HepG2 (cell line): ENCODE measurements around the gene PHF5A. TPM values are rescaled to one million over a fixed set of nuclear protein-coding genes. Genes with fewer than 3 reads are reported as not detected.

Experiments
- ATAC-seq: fragments of 200-7000 bp; cut with Tn5 transposase; 3 replicates; pipeline ENCODE4 v1.9.1; 2020; ENCODE audit warnings: mild to moderate bottlenecking, moderate library complexity
- BruUV-seq: library from RNA; stranded (reverse); fragments of 400-500 nt; replicated peaks from 2 replicates; lab custom pipeline; 2021; lab: Mats Ljungman, UMichigan
- CTCF ChIA-PET: fragments of 300-600 bp; formaldehyde crosslinking; extraction: SDS; loops from one replicate; lab custom pipeline; 2021; ENCODE audit warnings: low total read pairs, inconsistent platforms, low intra/inter-chr PET ratio; lab: Yijun Ruan, JAX
- POLR2A ChIA-PET: fragments of 350-600 bp; sonication (Branson Sonifier 250); formaldehyde crosslinking; loops from one replicate; lab custom pipeline; 2020; ENCODE audit warnings: antibody characterized with exemption, inconsistent platforms; lab: Yijun Ruan, JAX
- DNase-seq: peaks from one replicate; pipeline ENCODE4 v3.0.0-alpha.2; 2015; ENCODE audit warnings: low spot score
- FAIRE-seq: peaks from 3 replicates; lab custom pipeline; 2011; peaks lifted over from hg19 to GRCh38; lab: Jason Lieb, UNC
- H2AFZ ChIP-seq: one replicate; pipeline ENCODE4 v1.6.1; 2011; ENCODE audit warnings: low read length, inconsistent platforms
- H3K27ac ChIP-seq: fragments of 300-600 bp; 3 replicates; pipeline ENCODE4 v1.8.0; 2011; ENCODE audit warnings: mixed run types, mild to moderate bottlenecking, mixed read lengths, low read length, inconsistent platforms; ENCODE audit not compliant: insufficient read depth; ENCODE audit errors: extremely low read length
- H3K27me3 ChIP-seq, 2 experiments: fragments of 200-600 bp in 1 of 2; 2 replicates in 1 of 2; 3 replicates in 1 of 2; pipeline versions ENCODE4 v1.6.0 to v1.8.0; 2011; ENCODE audit warnings: low read length in 2 of 2, mild to moderate bottlenecking in 2 of 2, moderate library complexity in 2 of 2, inconsistent platforms in 1 of 2; ENCODE audit not compliant: insufficient read depth in 2 of 2, control insufficient read depth in 1 of 2
- H3K36me3 ChIP-seq, 2 experiments: fragments of 200-600 bp in 1 of 2; replicated peaks in 1 of 2; 2 replicates in 1 of 2; 3 replicates in 1 of 2; pipeline versions ENCODE4 v1.5.1 to v1.8.0; 2011; ENCODE audit warnings: low read length in 2 of 2, inconsistent platforms in 1 of 2; ENCODE audit not compliant: insufficient read depth in 2 of 2, control insufficient read depth in 1 of 2
- H3K4me1 ChIP-seq: 2 replicates; pipeline ENCODE4 v1.5.1; 2012; ENCODE audit warnings: low read length, inconsistent platforms; ENCODE audit not compliant: insufficient read depth
- H3K4me2 ChIP-seq: 2 replicates; pipeline ENCODE4 v1.6.0; 2011; ENCODE audit warnings: low read depth, low read length, inconsistent platforms
- H3K4me3 ChIP-seq, 3 experiments: fragments of 200-600 bp in 1 of 3; sonication (generic), shearing (Covaris generic) in 1 of 3; replicated peaks in 1 of 3; 2 replicates each; pipeline ENCODE4 v1.5.1; 2011 to 2016; ENCODE audit warnings: low read length in 3 of 3, inconsistent platforms in 2 of 3, low read depth in 2 of 3, mild to moderate bottlenecking in 2 of 3, control low read depth in 1 of 3, mixed read lengths in 1 of 3; ENCODE audit not compliant: insufficient read depth in 1 of 3
- H3K79me2 ChIP-seq: one replicate; pipeline ENCODE4 v1.6.1; 2011; ENCODE audit warnings: low read length, inconsistent platforms; ENCODE audit not compliant: insufficient read depth
- H3K9ac ChIP-seq: 2 replicates; pipeline ENCODE4 v1.6.0; 2011; ENCODE audit warnings: mild to moderate bottlenecking, low read depth, low read length, inconsistent platforms; ENCODE audit not compliant: insufficient read depth
- H3K9me3 ChIP-seq: 2 replicates; pipeline ENCODE4 v1.5.1; 2012; ENCODE audit warnings: mild to moderate bottlenecking, low read length
- H4K20me1 ChIP-seq: 2 replicates; pipeline ENCODE4 v1.6.0; 2011; ENCODE audit warnings: inconsistent platforms, mild to moderate bottlenecking, low read length, moderate library complexity; ENCODE audit not compliant: insufficient read depth
- BRCA1 ChIP-seq: sonication (generic); formaldehyde crosslinking; IDR thresholded peaks from 2 replicates; pipeline ENCODE4 v1.4.0; 2020; ENCODE audit warnings: missing genetic modification reagents
- CEBPG ChIP-seq: IDR thresholded peaks from 2 replicates; pipeline ENCODE4 v1.6.1; 2016
- HCFC1 ChIP-seq: fragments of 150-350 bp; IDR thresholded peaks from 2 replicates; pipeline ENCODE4 v1.6.1; 2014; ENCODE audit warnings: low read depth, low read length
- KLF16 ChIP-seq, 2 experiments: sonication (generic) in 1 of 2; formaldehyde crosslinking in 1 of 2; IDR thresholded peaks; 2 replicates each; pipeline versions ENCODE4 v1.6.1 to v1.8.0; 2016 to 2023; ENCODE audit warnings: missing genetic modification reagents in 2 of 2, missing compliant biosample characterization in 1 of 2
- MED13 ChIP-seq: sonication (generic); formaldehyde crosslinking; IDR thresholded peaks from 2 replicates; pipeline ENCODE4 v1.5.0; 2020; ENCODE audit warnings: missing genetic modification reagents
- MTF1 ChIP-seq: sonication (generic); formaldehyde crosslinking; IDR thresholded peaks from 2 replicates; pipeline ENCODE4 v1.5.0; 2020; ENCODE audit warnings: missing genetic modification reagents
- TEAD2 ChIP-seq: sonication (generic); formaldehyde crosslinking; IDR thresholded peaks from 2 replicates; pipeline ENCODE4 v1.9.0; 2021; ENCODE audit warnings: missing genetic modification reagents
- ZSCAN12 ChIP-seq: sonication (generic); formaldehyde crosslinking; IDR thresholded peaks from 2 replicates; pipeline ENCODE4 v1.9.0; 2021; ENCODE audit warnings: mild to moderate bottlenecking, missing genetic modification reagents
- WGBS: methylation state at CpG from one replicate; pipeline ENCODE4 v1.1.6; 2017; ENCODE audit warnings: low lambda C conversion rate; 5-methylcytosine and 5-hydroxymethylcytosine counted together
- in situ Hi-C: cut with HindIII; loops from 2 replicates; pipeline ENCODE4 v1.10.0; 2017; ENCODE audit warnings: low pct_unique_long_range_greater_than_20kb; ENCODE audit not compliant: extremely low pct_ligation_motif_present
- intact Hi-C: fragments of 100-400 bp; cut with micrococcal nuclease; formaldehyde crosslinking; loops from one replicate; pipeline ENCODE4 v1.10.0; 2022; ENCODE audit not compliant: unreplicated experiment
- polyA plus RNA-seq, 8 experiments: library from polyadenylated mRNA; depleted of rRNA in 3 of 8; stranded (reverse) in 7 of 8; unstranded in 1 of 8; fragments of >200 nt; fragmentation: Illumina TruSeq in 4 of 8; extraction: Trizol in 4 of 8; gene quantifications; 2 replicates each; pipeline versions ENCODE4 v1.2.1 to v1.2.3, GENCODE V29; 2011 to 2016; ENCODE audit warnings: low read depth in 4 of 8, missing spikeins in 1 of 8, mixed read lengths in 1 of 8; ENCODE audit not compliant: insufficient read depth in 1 of 8
- total RNA-seq, 5 experiments: library from RNA; depleted of rRNA; stranded (reverse); fragments of >200 nt; fragmentation: Illumina TruSeq; extraction: Trizol; gene quantifications; 2 replicates each; pipeline ENCODE4 v1.2.3, GENCODE V29; 2016; ENCODE audit warnings: low read depth in 1 of 5
- TF ChIP-seq, protein P1 (sequence below): sonication (generic); formaldehyde crosslinking; IDR thresholded peaks from 2 replicates; pipeline ENCODE4 v1.4.0; 2020; ENCODE audit warnings: missing genetic modification reagents
- TF ChIP-seq, protein P2 (sequence below): sonication (generic); formaldehyde crosslinking; IDR thresholded peaks from 2 replicates; pipeline ENCODE4 v1.4.0; 2020; ENCODE audit warnings: missing genetic modification reagents
- TF ChIP-seq, protein P3 (sequence below), 2 experiments: sonication (generic) in 1 of 2; formaldehyde crosslinking in 1 of 2; IDR thresholded peaks; 2 replicates each; pipeline versions ENCODE4 v1.5.1 to v1.6.1; 2011 to 2020; ENCODE audit warnings: borderline replicate concordance in 1 of 2, low read depth in 1 of 2, low read length in 1 of 2, mild to moderate bottlenecking in 1 of 2, missing genetic modification reagents in 1 of 2, moderate library complexity in 1 of 2
- TF ChIP-seq, protein P4 (sequence below): sonication (generic); formaldehyde crosslinking; IDR thresholded peaks from 2 replicates; pipeline ENCODE4 v1.4.0; 2020; ENCODE audit warnings: missing genetic modification reagents

Gene PHF5A
- total and polyA plus RNA-seq, 2 of the 13 experiments (the other 11 are each of a cell fraction or from before 2014, with no cell fraction given) = 56.6 to 105 TPM

- peak within 1 kb of the TSS; percentile 89 to 97 (median 90) for H3K4me3 ChIP-seq
- ChIA-PET POLR2A (interaction anchor here (0.6 to 5.2 kb wide), 31 partner anchors 11 to 174 kb away, joined by 3 to 122 read pairs (median 5); partner anchors contain the start of genes ACO2, PHF5A, PMM1 and RANGAP1), CTCF (no interaction called here)
- H3K27ac ChIP-seq = peak within 1 kb of the TSS; percentile 100
- no peaks in the 10 kb centered on the region for H3K9me3 ChIP-seq
- under 1% methylated on average over 41 of the region's 85 CpGs for WGBS
- H3K27me3 ChIP-seq = no peaks in the 10 kb centered on the region; a peak in 1 of 5 replicates
- H3K36me3 ChIP-seq = peaks cover 4 to 9% of the 10 kb centered on the region in 2 experiments; a peak in 3 of 5 replicates
- BruUV-seq = TSS peak; percentile 60
- peaks cover 51% of the 10 kb centered on the region for H3K79me2 ChIP-seq
- H3K4me1 ChIP-seq = peaks cover 27% of the 10 kb centered on the region
- ATAC-seq (peak; percentile 47), DNase-seq (peak; percentile 86), FAIRE-seq (no peak)
- H2AFZ ChIP-seq = no peak within 1 kb of the TSS
- peak within 1 kb of the TSS; percentile 99 for H3K9ac ChIP-seq
- peak within 1 kb of the TSS; percentile 93 for H3K4me2 ChIP-seq
- H4K20me1 ChIP-seq = peaks cover 9% of the 10 kb centered on the region
- in situ Hi-C loops = no loop called here
- intact Hi-C loops = loop anchor here (10.0 kb wide), 1 partner anchor 162 kb away; the partner anchor contains the start of gene RANGAP1
- TF ChIP-seq, protein P1, sequence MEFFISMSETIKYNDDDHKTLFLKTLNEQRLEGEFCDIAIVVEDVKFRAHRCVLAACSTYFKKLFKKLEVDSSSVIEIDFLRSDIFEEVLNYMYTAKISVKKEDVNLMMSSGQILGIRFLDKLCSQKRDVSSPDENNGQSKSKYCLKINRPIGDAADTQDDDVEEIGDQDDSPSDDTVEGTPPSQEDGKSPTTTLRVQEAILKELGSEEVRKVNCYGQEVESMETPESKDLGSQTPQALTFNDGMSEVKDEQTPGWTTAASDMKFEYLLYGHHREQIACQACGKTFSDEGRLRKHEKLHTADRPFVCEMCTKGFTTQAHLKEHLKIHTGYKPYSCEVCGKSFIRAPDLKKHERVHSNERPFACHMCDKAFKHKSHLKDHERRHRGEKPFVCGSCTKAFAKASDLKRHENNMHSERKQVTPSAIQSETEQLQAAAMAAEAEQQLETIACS (CRISPR knock-in tag) = peak; percentile 66
- TF ChIP-seq CEBPG (CRISPR knock-in tag) (peak; percentile 64), ZSCAN12 (CRISPR knock-in tag) (peak; percentile 95), TEAD2 (no peak; the same call in 1 of the 2 replicates), MTF1 (CRISPR knock-in tag) (peak; percentile 70; the same call in 1 of the 2 replicates), MED13 (no peak; the same call in none of the 2 replicates), BRCA1 (CRISPR knock-in tag) (peak; percentile 90; the same call in 1 of the 2 replicates), KLF16 (CRISPR knock-in tag; IDR thresholded peaks at IDR 0.05) (peak in 1 of 2 experiments; percentile 99; a peak in 2 of 4 replicates), HCFC1 (peak; percentile 61; the same call in 1 of the 2 replicates)
- TF ChIP-seq, protein P2, sequence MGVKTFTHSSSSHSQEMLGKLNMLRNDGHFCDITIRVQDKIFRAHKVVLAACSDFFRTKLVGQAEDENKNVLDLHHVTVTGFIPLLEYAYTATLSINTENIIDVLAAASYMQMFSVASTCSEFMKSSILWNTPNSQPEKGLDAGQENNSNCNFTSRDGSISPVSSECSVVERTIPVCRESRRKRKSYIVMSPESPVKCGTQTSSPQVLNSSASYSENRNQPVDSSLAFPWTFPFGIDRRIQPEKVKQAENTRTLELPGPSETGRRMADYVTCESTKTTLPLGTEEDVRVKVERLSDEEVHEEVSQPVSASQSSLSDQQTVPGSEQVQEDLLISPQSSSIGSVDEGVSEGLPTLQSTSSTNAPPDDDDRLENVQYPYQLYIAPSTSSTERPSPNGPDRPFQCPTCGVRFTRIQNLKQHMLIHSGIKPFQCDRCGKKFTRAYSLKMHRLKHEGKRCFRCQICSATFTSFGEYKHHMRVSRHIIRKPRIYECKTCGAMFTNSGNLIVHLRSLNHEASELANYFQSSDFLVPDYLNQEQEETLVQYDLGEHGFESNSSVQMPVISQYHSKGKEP (CRISPR knock-in tag) = peak; percentile 92
- TF ChIP-seq, protein P3, sequence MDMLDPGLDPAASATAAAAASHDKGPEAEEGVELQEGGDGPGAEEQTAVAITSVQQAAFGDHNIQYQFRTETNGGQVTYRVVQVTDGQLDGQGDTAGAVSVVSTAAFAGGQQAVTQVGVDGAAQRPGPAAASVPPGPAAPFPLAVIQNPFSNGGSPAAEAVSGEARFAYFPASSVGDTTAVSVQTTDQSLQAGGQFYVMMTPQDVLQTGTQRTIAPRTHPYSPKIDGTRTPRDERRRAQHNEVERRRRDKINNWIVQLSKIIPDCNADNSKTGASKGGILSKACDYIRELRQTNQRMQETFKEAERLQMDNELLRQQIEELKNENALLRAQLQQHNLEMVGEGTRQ (IDR thresholded peaks at IDR 0.05; ENCODE audit: low read depth, low read length) = no peak
- TF ChIP-seq, protein P3 (CRISPR knock-in tag; IDR thresholded peaks at IDR 0.05; ENCODE audit: borderline replicate concordance) = no peak; the same call in 1 of the 2 replicates
- TF ChIP-seq, protein P4, sequence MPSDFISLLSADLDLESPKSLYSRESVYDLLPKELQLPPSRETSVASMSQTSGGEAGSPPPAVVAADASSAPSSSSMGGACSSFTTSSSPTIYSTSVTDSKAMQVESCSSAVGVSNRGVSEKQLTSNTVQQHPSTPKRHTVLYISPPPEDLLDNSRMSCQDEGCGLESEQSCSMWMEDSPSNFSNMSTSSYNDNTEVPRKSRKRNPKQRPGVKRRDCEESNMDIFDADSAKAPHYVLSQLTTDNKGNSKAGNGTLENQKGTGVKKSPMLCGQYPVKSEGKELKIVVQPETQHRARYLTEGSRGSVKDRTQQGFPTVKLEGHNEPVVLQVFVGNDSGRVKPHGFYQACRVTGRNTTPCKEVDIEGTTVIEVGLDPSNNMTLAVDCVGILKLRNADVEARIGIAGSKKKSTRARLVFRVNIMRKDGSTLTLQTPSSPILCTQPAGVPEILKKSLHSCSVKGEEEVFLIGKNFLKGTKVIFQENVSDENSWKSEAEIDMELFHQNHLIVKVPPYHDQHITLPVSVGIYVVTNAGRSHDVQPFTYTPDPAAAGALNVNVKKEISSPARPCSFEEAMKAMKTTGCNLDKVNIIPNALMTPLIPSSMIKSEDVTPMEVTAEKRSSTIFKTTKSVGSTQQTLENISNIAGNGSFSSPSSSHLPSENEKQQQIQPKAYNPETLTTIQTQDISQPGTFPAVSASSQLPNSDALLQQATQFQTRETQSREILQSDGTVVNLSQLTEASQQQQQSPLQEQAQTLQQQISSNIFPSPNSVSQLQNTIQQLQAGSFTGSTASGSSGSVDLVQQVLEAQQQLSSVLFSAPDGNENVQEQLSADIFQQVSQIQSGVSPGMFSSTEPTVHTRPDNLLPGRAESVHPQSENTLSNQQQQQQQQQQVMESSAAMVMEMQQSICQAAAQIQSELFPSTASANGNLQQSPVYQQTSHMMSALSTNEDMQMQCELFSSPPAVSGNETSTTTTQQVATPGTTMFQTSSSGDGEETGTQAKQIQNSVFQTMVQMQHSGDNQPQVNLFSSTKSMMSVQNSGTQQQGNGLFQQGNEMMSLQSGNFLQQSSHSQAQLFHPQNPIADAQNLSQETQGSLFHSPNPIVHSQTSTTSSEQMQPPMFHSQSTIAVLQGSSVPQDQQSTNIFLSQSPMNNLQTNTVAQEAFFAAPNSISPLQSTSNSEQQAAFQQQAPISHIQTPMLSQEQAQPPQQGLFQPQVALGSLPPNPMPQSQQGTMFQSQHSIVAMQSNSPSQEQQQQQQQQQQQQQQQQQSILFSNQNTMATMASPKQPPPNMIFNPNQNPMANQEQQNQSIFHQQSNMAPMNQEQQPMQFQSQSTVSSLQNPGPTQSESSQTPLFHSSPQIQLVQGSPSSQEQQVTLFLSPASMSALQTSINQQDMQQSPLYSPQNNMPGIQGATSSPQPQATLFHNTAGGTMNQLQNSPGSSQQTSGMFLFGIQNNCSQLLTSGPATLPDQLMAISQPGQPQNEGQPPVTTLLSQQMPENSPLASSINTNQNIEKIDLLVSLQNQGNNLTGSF = peak; percentile 69
These were observed 21.7 kb downstream of the PHF5A start, which contains the start of gene TOB2 for GRCh38 chr22:41446639-41447434. Gene TOB2, minus strand, starts transcription at chr22:41446801. Its CDS starts 9,456 bp downstream, at chr22:41437345.
